Measurements from ENCODE around the gene LHX2.

LHX2 gene

GRCh38 chr9:124068251-124068650 lies 56.7 kb downstream of the LHX2 start:
- no peak for DNase-seq

GRCh38 chr9:124074746-124075145 lies 63.2 kb downstream of the LHX2 start:
- no peak for DNase-seq

GRCh38 chr9:124075761-124076160 lies 64.2 kb downstream of the LHX2 start:
- DNase-seq = no peak

GRCh38 chr9:124077915-124078572 lies 66.5 kb downstream of the LHX2 start:
- DNase-seq = no peak

GRCh38 chr9:124078641-124079040 lies 67.1 kb downstream of the LHX2 start:
- no peak for DNase-seq

GRCh38 chr9:124079176-124079925 lies 67.8 kb downstream of the LHX2 start:
- DNase-seq = peak; percentile 83

GRCh38 chr9:124082622-124083021 lies 71.1 kb downstream of the LHX2 start:
- DNase-seq = no peak
